ENCODE results near the gene CTXND1.

The CTXND1 gene

GRCh38 chr15:80259942-80260510 lies 8.0 kb upstream of the CTXND1 start:
- DNase-seq (ENCODE audit: low spot score) = peak; percentile 22

- DNase-seq (ENCODE audit: low spot score) = no peak
Measured at GRCh38 chr15:80251428-80252120, 439 bp downstream of the CTXND1 start.

- DNase-seq (ENCODE audit: low spot score) = no peak
Measured at GRCh38 chr15:80250614-80251427, 1.2 kb downstream of the CTXND1 start.

GRCh38 chr15:80249973-80250372 lies 2.0 kb downstream of the CTXND1 start:
- no peak for DNase-seq (ENCODE audit: low spot score)

GRCh38 chr15:80247320-80247719 lies 4.7 kb downstream of the CTXND1 start:
- DNase-seq (ENCODE audit: low spot score) = no peak

GRCh38 chr15:80246425-80246894 lies 5.6 kb downstream of the CTXND1 start:
- no peak for DNase-seq (ENCODE audit: low spot score)

- DNase-seq (ENCODE audit: low spot score) = no peak
Measured at GRCh38 chr15:80242802-80243201, 9.2 kb downstream of the CTXND1 start.

- no peak for DNase-seq (ENCODE audit: low spot score)
Measured at GRCh38 chr15:80242132-80242769, 9.8 kb downstream of the CTXND1 start.

GRCh38 chr15:80241508-80241907 lies 10.5 kb downstream of the CTXND1 start:
- no peak for DNase-seq (ENCODE audit: low spot score)

GRCh38 chr15:80240276-80240675 lies 11.7 kb downstream of the CTXND1 start:
- DNase-seq (ENCODE audit: low spot score) = no peak

- DNase-seq (ENCODE audit: low spot score) = no peak
Measured at GRCh38 chr15:80234883-80235282, 17.1 kb downstream of the CTXND1 start.

GRCh38 chr15:80233581-80233980 lies 18.4 kb downstream of the CTXND1 start:
- DNase-seq (ENCODE audit: low spot score) = no peak

- DNase-seq (ENCODE audit: low spot score) = no peak
Measured at GRCh38 chr15:80231371-80231770, 20.6 kb downstream of the CTXND1 start.

GRCh38 chr15:80228959-80229610 lies 22.9 kb downstream of the CTXND1 start:
- DNase-seq (ENCODE audit: low spot score) = no peak

GRCh38 chr15:80219955-80220354 lies 32.1 kb downstream of the CTXND1 start:
- DNase-seq (ENCODE audit: low spot score) = no peak

GRCh38 chr15:80217327-80217900 lies 34.6 kb downstream of the CTXND1 start:
- no peak for DNase-seq (ENCODE audit: low spot score)

- DNase-seq (ENCODE audit: low spot score) = no peak
Measured at GRCh38 chr15:80216911-80217310, 35.1 kb downstream of the CTXND1 start.

GRCh38 chr15:80216141-80216540 lies 35.9 kb downstream of the CTXND1 start:
- no peak for DNase-seq (ENCODE audit: low spot score)

GRCh38 chr15:80214910-80215309 lies 37.1 kb downstream of the CTXND1 start:
- DNase-seq (ENCODE audit: low spot score) = no peak

GRCh38 chr15:80211976-80212375 lies 40.0 kb downstream of the CTXND1 start:
- no peak for DNase-seq (ENCODE audit: low spot score)

Measured in left forelimb (tissue), 1 donor.